Epithelial cell of esophagus (primary cell): ENCODE results near the gene QRFP.

Source experiments
- DNase-seq: peaks from one replicate; pipeline ENCODE4 v3.0.0; 2010; ENCODE audit warnings: low read depth
- H3K4me3 ChIP-seq: 2 replicates; pipeline ENCODE4 v1.5.1; 2011; ENCODE audit warnings: mild to moderate bottlenecking, low read length, control low read depth
- TF ChIP-seq, protein P1 (sequence below): IDR thresholded peaks from 2 replicates; pipeline ENCODE4 v1.5.1; 2011; ENCODE audit warnings: low read depth, mild to moderate bottlenecking, low read length, control low read depth, inconsistent platforms; ENCODE audit not compliant: insufficient read depth; ENCODE audit errors: missing control alignments

Gene QRFP

DNA sequence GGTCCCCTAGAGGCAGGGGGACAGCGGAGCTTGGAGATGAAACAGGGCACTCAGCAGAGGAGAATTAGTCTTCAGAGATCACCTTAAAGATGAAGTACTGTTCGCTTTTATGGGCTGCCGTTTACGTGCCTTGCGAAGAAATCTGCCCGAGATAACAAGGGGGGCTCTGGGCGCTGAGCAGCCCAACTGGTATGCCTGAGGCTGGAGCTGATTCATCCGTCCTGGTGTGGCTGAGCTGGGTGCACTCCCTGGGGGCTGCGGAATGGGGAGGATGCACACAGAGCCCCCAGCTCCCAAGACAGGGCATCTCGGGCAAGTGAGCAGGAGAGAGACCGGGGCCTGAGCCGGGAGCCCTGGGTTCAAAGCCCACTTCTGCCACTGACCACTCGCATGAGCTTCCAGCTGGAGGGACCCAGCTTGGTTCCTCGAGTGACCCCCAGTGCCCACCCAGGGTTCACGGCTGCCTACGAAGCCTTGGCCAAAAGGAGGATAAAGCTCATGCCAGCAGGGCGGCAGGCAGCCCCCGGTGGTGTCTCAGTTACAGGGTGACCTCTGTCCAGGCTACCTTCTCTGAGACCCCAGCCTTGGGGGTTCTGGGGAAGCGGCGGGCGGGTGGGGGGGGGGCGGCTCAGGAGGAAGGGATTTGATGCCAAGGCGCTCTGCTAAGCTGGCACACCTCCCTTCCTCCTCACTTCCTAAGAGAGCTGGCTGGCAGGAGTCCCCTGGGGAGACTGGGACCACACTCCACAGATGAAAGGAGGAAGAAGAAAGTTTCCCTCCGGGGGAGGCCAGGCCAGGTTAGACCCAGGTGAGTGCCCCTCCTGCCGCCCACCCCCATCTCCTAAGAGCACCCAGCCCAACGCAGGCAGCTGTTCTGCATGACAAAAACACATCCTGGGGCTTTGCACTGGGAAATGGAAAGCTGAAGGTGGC lies 36.8 kb upstream of the QRFP start:
- TF ChIP-seq, protein P1, sequence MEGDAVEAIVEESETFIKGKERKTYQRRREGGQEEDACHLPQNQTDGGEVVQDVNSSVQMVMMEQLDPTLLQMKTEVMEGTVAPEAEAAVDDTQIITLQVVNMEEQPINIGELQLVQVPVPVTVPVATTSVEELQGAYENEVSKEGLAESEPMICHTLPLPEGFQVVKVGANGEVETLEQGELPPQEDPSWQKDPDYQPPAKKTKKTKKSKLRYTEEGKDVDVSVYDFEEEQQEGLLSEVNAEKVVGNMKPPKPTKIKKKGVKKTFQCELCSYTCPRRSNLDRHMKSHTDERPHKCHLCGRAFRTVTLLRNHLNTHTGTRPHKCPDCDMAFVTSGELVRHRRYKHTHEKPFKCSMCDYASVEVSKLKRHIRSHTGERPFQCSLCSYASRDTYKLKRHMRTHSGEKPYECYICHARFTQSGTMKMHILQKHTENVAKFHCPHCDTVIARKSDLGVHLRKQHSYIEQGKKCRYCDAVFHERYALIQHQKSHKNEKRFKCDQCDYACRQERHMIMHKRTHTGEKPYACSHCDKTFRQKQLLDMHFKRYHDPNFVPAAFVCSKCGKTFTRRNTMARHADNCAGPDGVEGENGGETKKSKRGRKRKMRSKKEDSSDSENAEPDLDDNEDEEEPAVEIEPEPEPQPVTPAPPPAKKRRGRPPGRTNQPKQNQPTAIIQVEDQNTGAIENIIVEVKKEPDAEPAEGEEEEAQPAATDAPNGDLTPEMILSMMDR = no peak
- H3K4me3 ChIP-seq = no peak overlapping the region
- peak; percentile 51 for DNase-seq

DNA sequence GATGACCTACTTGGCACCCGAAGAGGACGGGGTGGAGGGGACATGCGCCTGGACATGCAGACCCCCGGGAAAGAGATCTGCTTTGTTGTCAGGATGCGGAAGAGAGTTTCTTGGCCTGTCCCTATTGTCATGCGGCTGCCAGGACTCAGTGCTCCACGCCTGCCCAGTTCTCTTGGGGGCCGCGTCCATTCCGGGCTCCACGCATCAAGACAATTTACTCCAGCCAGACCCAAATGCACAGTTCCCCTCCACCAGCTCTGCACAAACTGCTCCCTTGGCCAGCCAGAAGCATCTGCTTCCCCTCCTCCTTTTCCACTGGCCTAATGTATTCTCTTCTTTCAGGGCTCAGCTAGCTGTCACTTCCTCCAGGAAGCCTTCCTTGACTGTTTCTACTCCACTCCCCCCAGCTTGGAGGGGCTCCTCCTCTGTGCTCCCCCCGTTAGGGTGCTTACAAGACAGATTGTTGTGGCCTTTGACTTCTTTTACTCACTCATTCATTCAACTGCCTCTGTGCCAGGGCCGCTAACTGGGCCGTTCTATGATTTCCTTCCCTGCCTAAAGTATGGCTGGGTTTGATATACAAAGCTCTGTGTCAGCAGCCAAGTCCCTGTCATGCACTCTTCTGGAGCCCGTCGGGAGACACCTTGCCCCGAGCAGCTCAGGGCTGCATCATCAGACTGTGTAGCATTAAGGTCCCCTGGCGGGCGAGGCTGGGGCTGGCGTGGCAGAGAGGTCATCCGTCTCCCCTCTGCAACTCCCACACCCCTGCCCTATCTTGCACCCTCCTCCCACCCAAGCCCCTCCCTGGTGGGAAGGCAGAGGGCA lies 35.9 kb upstream of the QRFP start:
- H3K4me3 ChIP-seq = no peak overlapping the region
- peak; percentile 17 for DNase-seq
- TF ChIP-seq, protein P1 = no peak

DNA sequence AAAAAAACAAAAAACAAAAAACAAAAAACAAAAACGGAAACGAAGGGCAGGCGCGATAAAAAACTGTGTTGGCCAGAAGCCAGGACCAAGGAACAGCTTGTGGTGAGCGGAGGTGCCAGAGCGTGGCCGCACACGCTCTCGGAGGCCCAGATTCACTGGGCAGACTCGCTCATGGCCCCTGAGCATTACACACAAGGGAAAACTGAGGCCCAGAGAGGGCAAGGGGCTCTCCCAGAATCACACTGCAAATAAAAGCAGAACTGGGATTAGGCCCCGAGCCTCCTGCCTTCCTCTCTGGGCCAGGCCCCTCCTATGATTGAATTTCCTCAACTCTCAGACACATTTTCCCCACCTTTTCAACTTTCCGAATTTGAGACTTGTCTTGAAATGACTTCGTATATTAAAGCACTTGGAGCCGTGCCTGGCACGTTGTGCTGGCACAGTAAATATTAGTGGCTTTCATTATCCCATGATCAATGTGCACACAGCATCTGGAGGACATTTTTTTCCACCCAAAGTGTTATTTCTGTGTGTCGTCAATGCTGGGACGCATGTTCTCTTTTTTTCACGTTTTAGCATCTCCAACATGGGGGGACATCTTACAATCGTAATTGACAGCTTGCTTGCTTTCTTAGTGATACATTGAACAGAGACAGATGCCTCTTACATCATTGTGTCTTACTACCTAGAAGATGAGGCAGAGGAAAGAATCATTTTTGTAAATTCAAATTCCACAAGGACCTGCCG lies 35.1 kb upstream of the QRFP start:
- peak; percentile 30 for DNase-seq
- TF ChIP-seq, protein P1 = no peak
- H3K4me3 ChIP-seq = no peak overlapping the region

DNA sequence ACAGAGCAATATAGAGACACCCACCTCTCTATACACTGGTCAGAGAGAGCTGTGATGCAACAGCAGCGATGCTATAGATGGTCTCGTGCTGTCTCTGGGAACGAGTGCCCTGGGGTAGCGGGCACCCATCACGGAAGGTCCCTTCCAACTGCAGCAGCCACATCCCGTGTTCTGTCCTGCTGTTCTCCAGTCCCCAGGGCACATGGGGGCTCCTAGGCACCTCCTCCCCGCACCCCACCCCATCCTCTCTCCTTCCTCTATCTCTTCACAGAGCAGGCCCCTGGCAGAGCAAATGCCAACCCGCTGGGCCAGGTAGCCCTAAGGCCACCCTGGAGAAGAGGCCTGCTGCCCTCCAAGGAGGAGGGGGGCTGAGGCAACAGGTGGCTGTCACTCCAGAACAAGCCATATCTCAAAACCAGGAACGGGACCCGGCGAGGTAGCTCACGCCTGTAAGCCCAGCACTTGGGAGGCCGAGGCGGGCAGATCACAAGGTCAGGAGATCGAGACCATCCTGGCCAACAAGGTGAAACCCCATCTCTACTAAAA lies 34.3 kb upstream of the QRFP start:
- H3K4me3 ChIP-seq = no peak overlapping the region
- TF ChIP-seq, protein P1 = no peak
- DNase-seq = no peak

DNA sequence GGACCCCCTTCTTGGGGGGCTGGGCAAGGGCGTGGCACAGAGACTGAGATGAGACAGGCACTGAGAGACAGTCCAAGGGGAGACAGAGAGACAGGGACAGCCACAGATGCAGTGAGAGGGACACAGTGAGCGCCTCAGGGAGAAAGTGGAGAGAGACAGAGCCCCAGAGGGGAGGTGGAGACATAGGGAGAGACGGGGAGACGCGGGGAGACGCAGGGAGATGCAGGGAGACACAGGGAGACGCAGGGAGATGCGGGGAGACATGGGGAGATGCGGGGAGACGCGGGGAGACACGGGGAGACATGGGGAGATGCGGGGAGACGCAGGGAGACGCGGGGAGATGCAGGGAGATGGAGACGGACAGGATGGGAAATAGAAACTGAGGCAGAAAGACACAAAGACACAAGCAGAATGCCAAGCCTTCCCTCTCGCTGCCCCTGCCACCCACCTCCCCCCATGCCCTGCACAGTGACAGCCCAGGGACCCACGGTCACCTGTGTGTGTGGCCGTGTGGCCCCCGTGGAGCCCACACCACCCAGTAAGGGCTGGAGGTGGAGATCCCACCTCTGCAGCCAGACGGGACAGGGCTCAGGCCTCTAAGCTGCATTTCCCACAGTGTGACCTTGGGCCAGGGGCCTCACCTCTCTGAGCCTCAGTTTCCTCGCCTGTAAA lies 33.7 kb upstream of the QRFP start:
- no peak overlapping the region for H3K4me3 ChIP-seq
- TF ChIP-seq, protein P1 = no peak
- no peak for DNase-seq

DNA sequence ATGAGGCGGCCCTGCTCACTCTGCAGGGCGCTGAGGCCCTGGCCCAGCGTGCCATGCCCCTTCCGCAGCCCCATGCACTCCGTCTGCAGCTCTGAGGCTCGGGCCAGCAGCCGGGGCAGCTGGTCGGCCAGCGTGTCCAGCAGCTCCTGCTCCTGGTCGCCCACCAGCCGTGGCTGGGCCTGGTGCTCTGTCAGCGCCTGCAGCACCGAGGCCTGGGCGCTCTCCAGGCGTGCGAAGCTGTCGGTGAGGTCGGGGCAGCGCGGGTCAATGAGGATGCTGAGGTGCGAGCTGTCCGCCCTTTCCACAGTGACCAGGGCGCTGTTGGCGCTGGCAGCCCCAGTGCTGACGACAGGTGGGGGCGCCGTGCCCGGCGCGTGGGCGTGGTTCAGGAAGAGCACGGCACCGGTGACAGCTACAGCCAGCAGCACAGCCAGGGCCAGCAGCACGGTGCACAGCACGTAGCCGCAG lies 33.0 kb upstream of the QRFP start:
- no peak for DNase-seq
- no peak overlapping the region for H3K4me3 ChIP-seq
- TF ChIP-seq, protein P1 = no peak
